Measurements from ENCODE around the gene ABHD4.

DNA sequence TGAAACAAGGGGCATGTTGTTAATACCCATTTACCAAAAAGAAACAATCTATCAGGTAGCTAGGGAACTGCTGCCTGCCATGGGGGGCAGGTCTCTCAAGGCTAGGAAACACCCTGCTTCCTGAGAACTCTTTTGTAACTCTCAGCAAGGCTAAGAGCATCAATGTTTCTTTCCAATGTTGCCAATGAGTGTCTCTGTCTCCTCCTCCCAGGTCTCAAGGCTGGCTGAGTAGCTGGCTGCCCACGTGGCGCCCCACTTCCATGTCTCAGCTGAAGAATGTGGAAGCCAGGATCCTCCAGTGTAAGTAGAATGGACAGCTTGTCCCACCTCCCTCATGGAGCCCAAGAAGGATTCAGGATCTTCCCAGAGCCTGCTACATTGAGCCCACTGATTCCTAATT is 3.4 kb downstream of the ABHD4 start:
- TF ChIP-seq, protein P1, sequence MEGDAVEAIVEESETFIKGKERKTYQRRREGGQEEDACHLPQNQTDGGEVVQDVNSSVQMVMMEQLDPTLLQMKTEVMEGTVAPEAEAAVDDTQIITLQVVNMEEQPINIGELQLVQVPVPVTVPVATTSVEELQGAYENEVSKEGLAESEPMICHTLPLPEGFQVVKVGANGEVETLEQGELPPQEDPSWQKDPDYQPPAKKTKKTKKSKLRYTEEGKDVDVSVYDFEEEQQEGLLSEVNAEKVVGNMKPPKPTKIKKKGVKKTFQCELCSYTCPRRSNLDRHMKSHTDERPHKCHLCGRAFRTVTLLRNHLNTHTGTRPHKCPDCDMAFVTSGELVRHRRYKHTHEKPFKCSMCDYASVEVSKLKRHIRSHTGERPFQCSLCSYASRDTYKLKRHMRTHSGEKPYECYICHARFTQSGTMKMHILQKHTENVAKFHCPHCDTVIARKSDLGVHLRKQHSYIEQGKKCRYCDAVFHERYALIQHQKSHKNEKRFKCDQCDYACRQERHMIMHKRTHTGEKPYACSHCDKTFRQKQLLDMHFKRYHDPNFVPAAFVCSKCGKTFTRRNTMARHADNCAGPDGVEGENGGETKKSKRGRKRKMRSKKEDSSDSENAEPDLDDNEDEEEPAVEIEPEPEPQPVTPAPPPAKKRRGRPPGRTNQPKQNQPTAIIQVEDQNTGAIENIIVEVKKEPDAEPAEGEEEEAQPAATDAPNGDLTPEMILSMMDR (conservative IDR thresholded peaks at IDR 0.05; ENCODE audit: low read depth, low read length): no peak
- TF ChIP-seq EZH2 (IDR thresholded peaks at IDR 0.05; ENCODE audit: low read length, unreplicated experiment) (no peak), EZH2phosphoT487 (IDR thresholded peaks at IDR 0.05; ENCODE audit: borderline replicate concordance, low read length) (no peak)
